Body of pancreas (tissue), 4 donors: ENCODE measurements around the gene LRFN4.

Source experiments
- CTCF ChIP-seq, 7 experiments: fragments of 450-650 bp in 4 of 7; fragments of 200-600 bp in 3 of 7; sonication (generic) in 3 of 7; IDR thresholded peaks; one replicate each; pipeline ENCODE4 v1.5.1; 2016 to 2019; ENCODE audit warnings: antibody characterized with exemption in 7 of 7
- POLR2A ChIP-seq, 3 donors: fragments of 450-650 bp; IDR thresholded peaks; one replicate each; pipeline ENCODE4 v1.6.1; 2016; ENCODE audit warnings: antibody characterized with exemption in 3 of 3, mild to moderate bottlenecking in 2 of 3

DNA sequence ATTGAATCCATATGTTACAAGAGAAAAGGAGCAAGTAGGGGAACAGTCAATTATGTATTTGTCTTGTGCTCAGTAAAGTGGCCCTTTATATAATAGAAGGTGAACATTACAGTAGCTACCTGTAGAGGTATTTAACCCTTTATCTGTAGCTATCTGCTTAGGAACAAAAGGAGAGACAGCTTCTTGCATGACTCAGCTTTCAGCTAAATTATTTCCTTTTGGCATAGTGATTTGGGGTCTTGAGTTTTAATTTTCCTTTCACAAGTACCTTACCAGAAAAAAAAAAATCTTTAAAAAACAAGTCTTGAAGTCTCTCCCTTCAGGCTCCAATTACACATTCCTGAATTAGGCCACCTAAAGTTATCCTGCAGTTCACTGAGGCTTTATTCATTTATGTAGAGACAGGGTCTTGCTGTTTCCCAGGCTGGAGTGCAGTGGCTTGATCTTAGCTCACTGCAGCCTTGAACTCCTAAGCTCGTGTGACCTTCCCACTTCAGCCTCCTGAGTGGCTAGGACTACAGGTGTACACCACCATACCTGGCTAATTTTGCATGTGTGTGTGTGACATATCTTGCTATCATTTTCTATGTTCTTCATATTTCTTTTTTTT lies 46.2 kb upstream of the LRFN4 start:
- TF ChIP-seq CTCF (IDR thresholded peaks at IDR 0.05) (no peak), POLR2A (IDR thresholded peaks at IDR 0.05) (no peak)
